Measurements from ENCODE around the gene IL1B. TPM values are rescaled to one million over a fixed set of nuclear protein-coding genes. Genes with fewer than 3 reads are reported as not detected.

Gene IL1B
- total RNA-seq, 6 experiments from 2014 or later = 0.19 to 4.1 (median 0.49) TPM; not detected in 1

- Histone ChIP-seq H3K4me1 (peaks cover 0 to 16% (median 2%) of the 10 kb centered on the region in 4 donors), H3K36me3 (no peaks in the 10 kb centered on the region), H3K4me3 (no peak overlapping the region), H3K27me3 (no peaks in the 10 kb centered on the region), H3K27ac (no peak overlapping the region), H3K9me3 (no peaks in the 10 kb centered on the region)
- TF ChIP-seq POLR2A (IDR thresholded peaks at IDR 0.05) = no peak
- 31% methylated on average over 3 of the region's 3 CpGs for WGBS (ENCODE audit: insufficient coverage, low coverage, low lambda C conversion rate, missing lambda C conversion rate)
- ATAC-seq (peak in 1 of 4 donors; percentile 32), DNase-seq (no peak)
- intact Hi-C loops (cut with DNase I) = no loop called here
Measured at GRCh38 chr2:112794841-112795240, 41.7 kb downstream of the IL1B start.

DNA sequence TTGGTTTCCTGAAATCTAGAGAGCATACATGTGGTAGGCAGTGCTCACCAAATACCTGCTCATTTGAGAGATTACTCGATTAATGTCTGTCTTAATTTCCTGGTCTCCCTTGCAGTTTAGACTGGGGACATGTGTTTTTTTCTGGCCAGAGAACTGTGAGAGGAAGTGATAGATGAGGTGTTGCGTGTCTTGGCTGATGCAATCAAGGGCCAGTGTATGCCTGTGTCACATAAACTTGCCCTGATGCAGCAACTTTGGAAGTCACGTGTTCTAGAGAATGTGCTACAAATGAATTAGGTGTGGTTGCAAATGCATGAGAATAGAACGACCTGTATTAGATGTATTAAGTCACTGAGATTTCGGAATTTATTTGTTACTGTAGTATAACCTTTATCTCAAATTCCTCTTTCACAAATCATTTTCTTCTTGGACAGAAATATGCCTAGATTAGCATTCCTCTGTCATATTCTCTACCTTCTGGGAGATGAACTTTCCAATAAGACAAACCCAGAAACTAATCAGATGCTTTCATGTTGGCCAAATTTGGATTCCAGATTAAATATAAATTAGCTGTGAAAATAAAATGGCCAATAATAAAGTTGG is 42.3 kb downstream of the IL1B start:
- H3K9me3 ChIP-seq = no peaks in the 10 kb centered on the region
- WGBS (ENCODE audit: insufficient coverage, low coverage, low lambda C conversion rate, missing lambda C conversion rate) = 27% methylated on average over 5 of the region's 5 CpGs
- H3K27ac ChIP-seq = peak overlapping the region in 1 of 3 donors; percentile 20
- DNase-seq (peak; percentile 57 to 67 (median 66)), ATAC-seq (peak; percentile 80 to 91 (median 87))
- peaks cover 0 to 16% (median 2%) of the 10 kb centered on the region in 4 donors for H3K4me1 ChIP-seq
- no peaks in the 10 kb centered on the region for H3K27me3 ChIP-seq
- no peak for TF ChIP-seq CTCF (IDR thresholded peaks at IDR 0.05)
- peak; percentile 27 for TF ChIP-seq POLR2A (IDR thresholded peaks at IDR 0.05)
- H3K4me3 ChIP-seq = no peak overlapping the region
- intact Hi-C loops (cut with DNase I) = no loop called here
- no peaks in the 10 kb centered on the region for H3K36me3 ChIP-seq

GRCh38 chr2:112793449-112793978 is 43.1 kb downstream of the IL1B start:
- peak; percentile 27 to 39 (median 36) for ATAC-seq
- no peak for DNase-seq
- H3K27me3 ChIP-seq = no peaks in the 10 kb centered on the region
- intact Hi-C loops (cut with DNase I) = no loop called here
- TF ChIP-seq CTCF (IDR thresholded peaks at IDR 0.05) = no peak
- TF ChIP-seq POLR2A (IDR thresholded peaks at IDR 0.05) = no peak
- H3K4me1 ChIP-seq = peaks cover 0 to 16% (median 2%) of the 10 kb centered on the region in 4 donors
- H3K9me3 ChIP-seq = no peaks in the 10 kb centered on the region
- peak overlapping the region in 1 of 3 donors; percentile 20 for H3K27ac ChIP-seq
- H3K36me3 ChIP-seq = no peaks in the 10 kb centered on the region
- no peak overlapping the region for H3K4me3 ChIP-seq
- 40% methylated on average over 3 of the region's 3 CpGs for WGBS (ENCODE audit: insufficient coverage, low coverage, low lambda C conversion rate, missing lambda C conversion rate)

DNA sequence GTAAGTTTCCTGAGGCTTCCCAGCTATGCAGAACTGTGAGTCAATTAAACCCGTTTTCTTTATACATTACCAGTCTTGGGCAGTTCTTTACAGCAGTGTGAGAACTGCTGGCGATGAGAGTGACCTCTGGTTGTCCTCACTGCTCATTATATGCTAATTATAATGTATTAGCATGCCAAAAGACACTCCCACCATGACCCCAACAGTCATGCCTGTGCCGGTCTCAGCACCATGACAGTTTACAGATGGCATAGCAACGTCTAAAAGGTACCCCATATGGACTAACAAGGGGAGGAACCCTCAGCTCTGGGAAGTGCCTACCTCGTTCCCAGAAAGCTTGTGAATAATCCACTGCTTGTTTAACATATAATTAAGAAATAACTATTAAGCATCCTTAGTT is 44.2 kb downstream of the IL1B start:
- no peaks in the 10 kb centered on the region for H3K9me3 ChIP-seq
- no peak overlapping the region for H3K27ac ChIP-seq
- H3K36me3 ChIP-seq = no peaks in the 10 kb centered on the region
- H3K27me3 ChIP-seq = no peaks in the 10 kb centered on the region
- H3K4me3 ChIP-seq = no peak overlapping the region
- H3K4me1 ChIP-seq = peaks cover 0 to 16% (median 2%) of the 10 kb centered on the region in 4 donors
- DNase-seq (no peak), ATAC-seq (no peak)
- WGBS (ENCODE audit: insufficient coverage, low coverage, low lambda C conversion rate, missing lambda C conversion rate) = 80% methylated on average over 4 of the region's 5 CpGs
- TF ChIP-seq CTCF (IDR thresholded peaks at IDR 0.05) = no peak
- no peak for TF ChIP-seq POLR2A (IDR thresholded peaks at IDR 0.05)
- intact Hi-C loops (cut with DNase I) = no loop called here

GRCh38 chr2:112791693-112792230 is 44.8 kb downstream of the IL1B start:
- no CpG with 5 or more reads among the region's 3 CpGs for WGBS (ENCODE audit: insufficient coverage, low coverage, low lambda C conversion rate, missing lambda C conversion rate)
- intact Hi-C loops (cut with DNase I) = no loop called here
- ATAC-seq (no peak), DNase-seq (no peak)
- no peaks in the 10 kb centered on the region for H3K9me3 ChIP-seq
- no peak overlapping the region for H3K27ac ChIP-seq
- no peaks in the 10 kb centered on the region for H3K27me3 ChIP-seq
- H3K4me3 ChIP-seq = no peak overlapping the region
- H3K36me3 ChIP-seq = no peaks in the 10 kb centered on the region
- TF ChIP-seq POLR2A (IDR thresholded peaks at IDR 0.05) = no peak
- no peak for TF ChIP-seq CTCF (IDR thresholded peaks at IDR 0.05)
- H3K4me1 ChIP-seq = peaks cover 0 to 16% (median 2%) of the 10 kb centered on the region in 4 donors

All from right lobe of liver (tissue), 6 donors.